GM21381 (cell line): ENCODE measurements around the gene OR52B6.
"Not testable (repeated sequence)": the region's sequence is repeated elsewhere in the genome, so short reads cannot be mapped to it uniquely, and the experiment has no call there.

Source experiments
- ATAC-seq: cut with Tn5 transposase; IDR thresholded peaks from one replicate; pipeline ENCODE4 v1.9.1; 2021; ENCODE audit warnings: mild to moderate bottlenecking, moderate library complexity; ENCODE audit not compliant: unreplicated experiment

The OR52B6 gene

GRCh38 chr11:5593146-5593545, 12.5 kb downstream of the OR52B6 start:
- ATAC-seq, result no peak

- peak; percentile 52 for ATAC-seq
These were observed 16.0 kb downstream of the OR52B6 start, which contains the start of gene TRIM6 for GRCh38 chr11:5596607-5597201. TSS of gene TRIM6 (plus strand) at chr11:5596637. CDS start at chr11:5596898, 261 bp downstream.

GRCh38 chr11:5597953-5598352, 17.3 kb downstream of the OR52B6 start:
- no peak for ATAC-seq

- peak; percentile 85 for ATAC-seq
These were observed 19.7 kb downstream of the OR52B6 start for GRCh38 chr11:5600374-5600851.

- ATAC-seq, result not testable (repeated sequence)
These were observed 22.1 kb downstream of the OR52B6 start for GRCh38 chr11:5602791-5603190.

GRCh38 chr11:5603326-5603725, 22.6 kb downstream of the OR52B6 start:
- ATAC-seq, result no peak

GRCh38 chr11:5604896-5605295, 24.2 kb downstream of the OR52B6 start:
- no peak for ATAC-seq

GRCh38 chr11:5605849-5606248, 25.2 kb downstream of the OR52B6 start:
- no peak for ATAC-seq

- no peak for ATAC-seq
These were observed 28.1 kb downstream of the OR52B6 start for GRCh38 chr11:5608808-5609207.

- no peak for ATAC-seq
These were observed 29.8 kb downstream of the OR52B6 start for GRCh38 chr11:5610446-5610845.

GRCh38 chr11:5611627-5612026, 30.9 kb downstream of the OR52B6 start:
- ATAC-seq, result no peak

- no peak for ATAC-seq
These were observed 38.1 kb downstream of the OR52B6 start for GRCh38 chr11:5618807-5619206.

- no peak for ATAC-seq
These were observed 40.2 kb downstream of the OR52B6 start for GRCh38 chr11:5620651-5621521.

GRCh38 chr11:5621580-5621979, 40.9 kb downstream of the OR52B6 start:
- no peak for ATAC-seq

- ATAC-seq, result no peak
These were observed 42.1 kb downstream of the OR52B6 start for GRCh38 chr11:5622802-5623201.

- peak; percentile 97 for ATAC-seq
These were observed 44.0 kb downstream of the OR52B6 start, which contains the start of gene TRIM34 for GRCh38 chr11:5624489-5625279. TSS of gene TRIM34 (plus strand) at chr11:5625001. CDS start at chr11:5632332, 7,331 bp downstream.

- no peak for ATAC-seq
These were observed 44.6 kb downstream of the OR52B6 start for GRCh38 chr11:5625281-5625680.

- ATAC-seq, result no peak
These were observed 45.5 kb downstream of the OR52B6 start for GRCh38 chr11:5626196-5626595.

- peak; percentile 16 for ATAC-seq
These were observed 50.7 kb downstream of the OR52B6 start for GRCh38 chr11:5631417-5631816.
